WTC11 (cell line): Measurements from ENCODE around the gene SH2D1B. TPM values are rescaled to one million over a fixed set of nuclear protein-coding genes. Genes with fewer than 3 reads are reported as not detected.

Experiments
- ATAC-seq: fragments of 200-7000 bp; cut with Tn5 transposase; 2 replicates; pipeline ENCODE4 v1.10.0; 2021; ENCODE audit warnings: mild to moderate bottlenecking, moderate library complexity
- CTCF ChIA-PET: fragments of 300-600 bp; sonication (Branson Sonifier 250); formaldehyde crosslinking; loops from one replicate; lab custom pipeline; 2021; ENCODE audit warnings: antibody characterized with exemption; lab: Charles Lee
- POLR2A ChIA-PET: fragments of 350-600 bp; sonication (Branson Sonifier 250); formaldehyde crosslinking; loops from one replicate; lab custom pipeline; 2021; ENCODE audit warnings: antibody characterized with exemption; lab: Charles Lee
- DNase-seq: peaks from one replicate; pipeline ENCODE4 v3.0.0; 2021; ENCODE audit warnings: low spot score
- H3K27ac Mint-ChIP-seq: 2 replicates; pipeline ENCODE4 v1.8.0; 2021; ENCODE audit warnings: mixed read lengths
- H3K27me3 Mint-ChIP-seq: 2 replicates; pipeline ENCODE4 v1.8.0; 2021; ENCODE audit warnings: low read depth, mild to moderate bottlenecking, moderate library complexity, mixed read lengths
- H3K36me3 Mint-ChIP-seq: 2 replicates; pipeline ENCODE4 v1.8.0; 2021; ENCODE audit warnings: mixed read lengths
- H3K4me1 Mint-ChIP-seq: 2 replicates; pipeline ENCODE4 v1.8.0; 2022; ENCODE audit warnings: mixed read lengths
- H3K4me3 Mint-ChIP-seq: 2 replicates; pipeline ENCODE4 v1.8.0; 2021; ENCODE audit warnings: mild to moderate bottlenecking, moderate library complexity, mixed read lengths
- H3K9me3 Mint-ChIP-seq: 2 replicates; pipeline ENCODE4 v1.8.0; 2021; ENCODE audit warnings: mixed read lengths
- ATF1 ChIP-seq: sonication (generic); formaldehyde crosslinking; IDR thresholded peaks from 2 replicates; pipeline ENCODE4 v1.8.1; 2023; ENCODE audit warnings: mild to moderate bottlenecking, moderate library complexity, missing genetic modification reagents
- CREM ChIP-seq: sonication (generic); formaldehyde crosslinking; IDR thresholded peaks from 2 replicates; pipeline ENCODE4 v1.8.1; 2022; ENCODE audit warnings: mild to moderate bottlenecking, missing genetic modification reagents, moderate library complexity
- ESRRA ChIP-seq: sonication (generic); formaldehyde crosslinking; IDR thresholded peaks from 2 replicates; pipeline ENCODE4 v1.8.1; 2022; ENCODE audit warnings: mild to moderate bottlenecking, missing genetic modification reagents, borderline replicate concordance
- FOXJ3 ChIP-seq: sonication (generic); formaldehyde crosslinking; IDR thresholded peaks from 2 replicates; pipeline ENCODE4 v1.9.0; 2021; ENCODE audit warnings: missing genetic modification reagents, mild to moderate bottlenecking, borderline replicate concordance
- GABPB1 ChIP-seq: sonication (generic); formaldehyde crosslinking; IDR thresholded peaks from 2 replicates; pipeline ENCODE4 v1.8.1; 2023; ENCODE audit warnings: mild to moderate bottlenecking, missing genetic modification reagents
- NFE2L1 ChIP-seq: sonication (generic); formaldehyde crosslinking; IDR thresholded peaks from 2 replicates; pipeline ENCODE4 v1.8.1; 2023; ENCODE audit warnings: missing genetic modification reagents
- NR2C2 ChIP-seq: sonication (generic); formaldehyde crosslinking; IDR thresholded peaks from 2 replicates; pipeline ENCODE4 v1.8.0; 2022; ENCODE audit warnings: mild to moderate bottlenecking, missing genetic modification reagents
- TCF7 ChIP-seq: sonication (generic); formaldehyde crosslinking; IDR thresholded peaks from 2 replicates; pipeline ENCODE4 v1.8.0; 2022; ENCODE audit warnings: mild to moderate bottlenecking, low read depth, missing genetic modification reagents, moderate library complexity
- TP53 ChIP-seq: sonication (generic); formaldehyde crosslinking; IDR thresholded peaks from 2 replicates; pipeline ENCODE4 v1.8.1; 2023; ENCODE audit warnings: mild to moderate bottlenecking, missing genetic modification reagents
- ZNF219 ChIP-seq: sonication (generic); formaldehyde crosslinking; IDR thresholded peaks from 2 replicates; pipeline ENCODE4 v1.8.0; 2023; ENCODE audit warnings: missing genetic modification reagents, mild to moderate bottlenecking, borderline replicate concordance
- total RNA-seq: library from RNA; stranded (reverse); gene quantifications from 3 replicates; pipeline ENCODE4 v1.2.3, GENCODE V29; 2021
- TF ChIP-seq, protein P1 (sequence below): sonication (generic); formaldehyde crosslinking; IDR thresholded peaks from 2 replicates; pipeline ENCODE4 v1.8.1; 2023; ENCODE audit warnings: mild to moderate bottlenecking, missing genetic modification reagents, moderate library complexity
- TF ChIP-seq, protein P2 (sequence below): sonication (generic); formaldehyde crosslinking; IDR thresholded peaks from 2 replicates; pipeline ENCODE4 v1.8.1; 2022; ENCODE audit warnings: mild to moderate bottlenecking, moderate library complexity, missing genetic modification reagents
- TF ChIP-seq, protein P3 (sequence below): sonication (generic); formaldehyde crosslinking; IDR thresholded peaks from 2 replicates; pipeline ENCODE4 v1.8.1; 2023; ENCODE audit warnings: mild to moderate bottlenecking, missing genetic modification reagents, moderate library complexity
- TF ChIP-seq, protein P4 (sequence below): fragments of 250-450 bp; sonication (Bioruptor Pico); IDR thresholded peaks from 2 replicates; pipeline ENCODE4 v1.8.0; 2021; ENCODE audit warnings: mild to moderate bottlenecking
- TF ChIP-seq, protein P5 (sequence below): sonication (generic); formaldehyde crosslinking; IDR thresholded peaks from 2 replicates; pipeline ENCODE4 v1.8.0; 2022; ENCODE audit warnings: missing genetic modification reagents
- TF ChIP-seq, protein P6 (sequence below): sonication (generic); formaldehyde crosslinking; IDR thresholded peaks from 2 replicates; pipeline ENCODE4 v1.8.1; 2022; ENCODE audit warnings: low read depth, mild to moderate bottlenecking, moderate library complexity, missing genetic modification reagents, borderline replicate concordance
- TF ChIP-seq, protein P7 (sequence below): sonication (generic); formaldehyde crosslinking; IDR thresholded peaks from 2 replicates; pipeline ENCODE4 v1.8.0; 2023; ENCODE audit warnings: mild to moderate bottlenecking, missing genetic modification reagents

The SH2D1B gene
- total RNA-seq, 1 experiment from 2014 or later, result not detected

DNA sequence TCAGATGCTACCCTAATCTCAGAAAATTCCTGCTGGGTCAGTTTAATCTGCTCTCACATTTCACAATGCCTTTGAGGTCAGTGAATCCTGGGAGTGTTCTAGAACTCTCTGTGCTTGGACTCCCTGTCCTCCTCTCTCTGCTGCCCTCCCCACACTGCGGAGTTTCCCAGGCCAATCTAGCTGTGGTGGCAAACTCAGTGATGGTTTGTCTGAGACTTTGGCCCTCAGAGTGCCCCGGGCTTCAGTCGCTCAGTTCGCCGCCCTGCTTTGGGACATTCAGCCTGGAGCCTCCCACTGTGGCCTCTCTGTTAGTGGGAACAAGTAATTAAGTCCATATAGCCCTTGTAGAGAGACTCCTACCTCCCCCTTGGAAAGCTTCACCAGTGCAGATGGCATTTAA lies 23.3 kb downstream of the SH2D1B start:
- ChIA-PET CTCF (interaction anchor here (1.5 to 3.8 kb wide), 4 partner anchors 31 to 365 kb away, joined by 5 to 50 read pairs (median 14); partner anchors contain the start of gene OLFML2B), POLR2A (no interaction called here)
- Mint-ChIP-seq H3K4me3 (no peak overlapping the region), H3K27ac (no peak overlapping the region; the same call in 1 of the 2 replicates), H3K4me1 (peaks cover 28% of the 10 kb centered on the region), H3K36me3 (peaks cover 13% of the 10 kb centered on the region), H3K27me3 (no peaks in the 10 kb centered on the region), H3K9me3 (no peaks in the 10 kb centered on the region)
- no peak; the same call in 1 of the 2 replicates for ATAC-seq
- no peak for TF ChIP-seq NFE2L1
- TF ChIP-seq, protein P1, sequence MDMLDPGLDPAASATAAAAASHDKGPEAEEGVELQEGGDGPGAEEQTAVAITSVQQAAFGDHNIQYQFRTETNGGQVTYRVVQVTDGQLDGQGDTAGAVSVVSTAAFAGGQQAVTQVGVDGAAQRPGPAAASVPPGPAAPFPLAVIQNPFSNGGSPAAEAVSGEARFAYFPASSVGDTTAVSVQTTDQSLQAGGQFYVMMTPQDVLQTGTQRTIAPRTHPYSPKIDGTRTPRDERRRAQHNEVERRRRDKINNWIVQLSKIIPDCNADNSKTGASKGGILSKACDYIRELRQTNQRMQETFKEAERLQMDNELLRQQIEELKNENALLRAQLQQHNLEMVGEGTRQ (CRISPR knock-in tag), result no peak
- TF ChIP-seq, protein P2, sequence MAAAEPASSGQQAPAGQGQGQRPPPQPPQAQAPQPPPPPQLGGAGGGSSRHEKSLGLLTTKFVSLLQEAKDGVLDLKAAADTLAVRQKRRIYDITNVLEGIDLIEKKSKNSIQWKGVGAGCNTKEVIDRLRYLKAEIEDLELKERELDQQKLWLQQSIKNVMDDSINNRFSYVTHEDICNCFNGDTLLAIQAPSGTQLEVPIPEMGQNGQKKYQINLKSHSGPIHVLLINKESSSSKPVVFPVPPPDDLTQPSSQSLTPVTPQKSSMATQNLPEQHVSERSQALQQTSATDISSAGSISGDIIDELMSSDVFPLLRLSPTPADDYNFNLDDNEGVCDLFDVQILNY, result no peak
- TF ChIP-seq, protein P3, sequence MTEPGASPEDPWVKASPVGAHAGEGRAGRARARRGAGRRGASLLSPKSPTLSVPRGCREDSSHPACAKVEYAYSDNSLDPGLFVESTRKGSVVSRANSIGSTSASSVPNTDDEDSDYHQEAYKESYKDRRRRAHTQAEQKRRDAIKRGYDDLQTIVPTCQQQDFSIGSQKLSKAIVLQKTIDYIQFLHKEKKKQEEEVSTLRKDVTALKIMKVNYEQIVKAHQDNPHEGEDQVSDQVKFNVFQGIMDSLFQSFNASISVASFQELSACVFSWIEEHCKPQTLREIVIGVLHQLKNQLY, result no peak
- TF ChIP-seq, protein P4, sequence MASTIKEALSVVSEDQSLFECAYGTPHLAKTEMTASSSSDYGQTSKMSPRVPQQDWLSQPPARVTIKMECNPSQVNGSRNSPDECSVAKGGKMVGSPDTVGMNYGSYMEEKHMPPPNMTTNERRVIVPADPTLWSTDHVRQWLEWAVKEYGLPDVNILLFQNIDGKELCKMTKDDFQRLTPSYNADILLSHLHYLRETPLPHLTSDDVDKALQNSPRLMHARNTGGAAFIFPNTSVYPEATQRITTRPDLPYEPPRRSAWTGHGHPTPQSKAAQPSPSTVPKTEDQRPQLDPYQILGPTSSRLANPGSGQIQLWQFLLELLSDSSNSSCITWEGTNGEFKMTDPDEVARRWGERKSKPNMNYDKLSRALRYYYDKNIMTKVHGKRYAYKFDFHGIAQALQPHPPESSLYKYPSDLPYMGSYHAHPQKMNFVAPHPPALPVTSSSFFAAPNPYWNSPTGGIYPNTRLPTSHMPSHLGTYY (CRISPR knock-in tag), result no peak
- TF ChIP-seq, protein P5, sequence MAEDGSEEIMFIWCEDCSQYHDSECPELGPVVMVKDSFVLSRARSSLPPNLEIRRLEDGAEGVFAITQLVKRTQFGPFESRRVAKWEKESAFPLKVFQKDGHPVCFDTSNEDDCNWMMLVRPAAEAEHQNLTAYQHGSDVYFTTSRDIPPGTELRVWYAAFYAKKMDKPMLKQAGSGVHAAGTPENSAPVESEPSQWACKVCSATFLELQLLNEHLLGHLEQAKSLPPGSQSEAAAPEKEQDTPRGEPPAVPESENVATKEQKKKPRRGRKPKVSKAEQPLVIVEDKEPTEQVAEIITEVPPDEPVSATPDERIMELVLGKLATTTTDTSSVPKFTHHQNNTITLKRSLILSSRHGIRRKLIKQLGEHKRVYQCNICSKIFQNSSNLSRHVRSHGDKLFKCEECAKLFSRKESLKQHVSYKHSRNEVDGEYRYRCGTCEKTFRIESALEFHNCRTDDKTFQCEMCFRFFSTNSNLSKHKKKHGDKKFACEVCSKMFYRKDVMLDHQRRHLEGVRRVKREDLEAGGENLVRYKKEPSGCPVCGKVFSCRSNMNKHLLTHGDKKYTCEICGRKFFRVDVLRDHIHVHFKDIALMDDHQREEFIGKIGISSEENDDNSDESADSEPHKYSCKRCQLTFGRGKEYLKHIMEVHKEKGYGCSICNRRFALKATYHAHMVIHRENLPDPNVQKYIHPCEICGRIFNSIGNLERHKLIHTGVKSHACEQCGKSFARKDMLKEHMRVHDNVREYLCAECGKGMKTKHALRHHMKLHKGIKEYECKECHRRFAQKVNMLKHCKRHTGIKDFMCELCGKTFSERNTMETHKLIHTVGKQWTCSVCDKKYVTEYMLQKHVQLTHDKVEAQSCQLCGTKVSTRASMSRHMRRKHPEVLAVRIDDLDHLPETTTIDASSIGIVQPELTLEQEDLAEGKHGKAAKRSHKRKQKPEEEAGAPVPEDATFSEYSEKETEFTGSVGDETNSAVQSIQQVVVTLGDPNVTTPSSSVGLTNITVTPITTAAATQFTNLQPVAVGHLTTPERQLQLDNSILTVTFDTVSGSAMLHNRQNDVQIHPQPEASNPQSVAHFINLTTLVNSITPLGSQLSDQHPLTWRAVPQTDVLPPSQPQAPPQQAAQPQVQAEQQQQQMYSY, result no peak
- TF ChIP-seq NR2C2 (CRISPR knock-in tag), result no peak
- DNase-seq, result no peak

DNA sequence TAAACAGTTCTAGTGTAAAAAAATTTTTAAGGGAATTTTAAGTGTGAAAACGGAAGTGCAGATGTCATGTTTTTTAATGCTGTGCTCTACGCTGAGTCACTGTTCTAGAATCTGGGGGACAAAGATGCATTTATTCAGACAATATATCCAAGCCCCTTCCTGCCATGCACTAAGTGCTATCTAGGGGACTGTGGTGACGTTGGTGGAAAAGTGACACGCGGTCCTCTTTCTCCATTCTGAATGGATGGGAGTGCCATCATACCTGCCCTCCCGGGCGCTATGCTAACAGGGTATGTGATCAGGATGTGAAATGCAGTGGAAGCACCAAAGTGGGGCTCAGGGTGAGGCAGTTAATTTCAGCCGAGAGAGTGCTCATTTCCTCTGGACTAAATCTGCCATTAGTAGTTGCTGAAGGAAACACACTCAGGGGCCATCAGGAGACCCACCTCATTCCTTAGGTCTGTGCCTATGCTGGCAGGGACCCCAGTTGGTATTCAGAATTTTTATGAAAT lies 23.8 kb downstream of the SH2D1B start:
- no peak for DNase-seq
- no peaks in the 10 kb centered on the region for H3K9me3 Mint-ChIP-seq
- CTCF ChIA-PET, result interaction anchor here (3.8 kb wide), 1 partner anchor 332 kb away, joined by 50 read pairs; no protein-coding TSS in a partner anchor
- H3K4me3 Mint-ChIP-seq, result no peak overlapping the region
- ATAC-seq, result no peak
- no peak overlapping the region for H3K27ac Mint-ChIP-seq
- POLR2A ChIA-PET, result no interaction called here
- peaks cover 28% of the 10 kb centered on the region for H3K4me1 Mint-ChIP-seq
- H3K27me3 Mint-ChIP-seq, result no peaks in the 10 kb centered on the region
- peaks cover 18% of the 10 kb centered on the region for H3K36me3 Mint-ChIP-seq
- TF ChIP-seq ATF1 (CRISPR knock-in tag), result no peak
- no peak for TF ChIP-seq ZNF219 (CRISPR knock-in tag)
- no peak for TF ChIP-seq ESRRA (CRISPR knock-in tag)
- TF ChIP-seq, protein P6, sequence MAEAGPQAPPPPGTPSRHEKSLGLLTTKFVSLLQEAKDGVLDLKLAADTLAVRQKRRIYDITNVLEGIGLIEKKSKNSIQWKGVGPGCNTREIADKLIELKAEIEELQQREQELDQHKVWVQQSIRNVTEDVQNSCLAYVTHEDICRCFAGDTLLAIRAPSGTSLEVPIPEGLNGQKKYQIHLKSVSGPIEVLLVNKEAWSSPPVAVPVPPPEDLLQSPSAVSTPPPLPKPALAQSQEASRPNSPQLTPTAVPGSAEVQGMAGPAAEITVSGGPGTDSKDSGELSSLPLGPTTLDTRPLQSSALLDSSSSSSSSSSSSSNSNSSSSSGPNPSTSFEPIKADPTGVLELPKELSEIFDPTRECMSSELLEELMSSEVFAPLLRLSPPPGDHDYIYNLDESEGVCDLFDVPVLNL (CRISPR knock-in tag), result no peak
- no peak for TF ChIP-seq CREM
- TF ChIP-seq TCF7 (CRISPR knock-in tag), result no peak
- TF ChIP-seq, protein P5, result no peak
- TF ChIP-seq, protein P7, sequence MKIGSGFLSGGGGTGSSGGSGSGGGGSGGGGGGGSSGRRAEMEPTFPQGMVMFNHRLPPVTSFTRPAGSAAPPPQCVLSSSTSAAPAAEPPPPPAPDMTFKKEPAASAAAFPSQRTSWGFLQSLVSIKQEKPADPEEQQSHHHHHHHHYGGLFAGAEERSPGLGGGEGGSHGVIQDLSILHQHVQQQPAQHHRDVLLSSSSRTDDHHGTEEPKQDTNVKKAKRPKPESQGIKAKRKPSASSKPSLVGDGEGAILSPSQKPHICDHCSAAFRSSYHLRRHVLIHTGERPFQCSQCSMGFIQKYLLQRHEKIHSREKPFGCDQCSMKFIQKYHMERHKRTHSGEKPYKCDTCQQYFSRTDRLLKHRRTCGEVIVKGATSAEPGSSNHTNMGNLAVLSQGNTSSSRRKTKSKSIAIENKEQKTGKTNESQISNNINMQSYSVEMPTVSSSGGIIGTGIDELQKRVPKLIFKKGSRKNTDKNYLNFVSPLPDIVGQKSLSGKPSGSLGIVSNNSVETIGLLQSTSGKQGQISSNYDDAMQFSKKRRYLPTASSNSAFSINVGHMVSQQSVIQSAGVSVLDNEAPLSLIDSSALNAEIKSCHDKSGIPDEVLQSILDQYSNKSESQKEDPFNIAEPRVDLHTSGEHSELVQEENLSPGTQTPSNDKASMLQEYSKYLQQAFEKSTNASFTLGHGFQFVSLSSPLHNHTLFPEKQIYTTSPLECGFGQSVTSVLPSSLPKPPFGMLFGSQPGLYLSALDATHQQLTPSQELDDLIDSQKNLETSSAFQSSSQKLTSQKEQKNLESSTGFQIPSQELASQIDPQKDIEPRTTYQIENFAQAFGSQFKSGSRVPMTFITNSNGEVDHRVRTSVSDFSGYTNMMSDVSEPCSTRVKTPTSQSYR (CRISPR knock-in tag), result no peak
- TF ChIP-seq TP53 (CRISPR knock-in tag), result no peak
- no peak for TF ChIP-seq GABPB1 (CRISPR knock-in tag)
- no peak for TF ChIP-seq FOXJ3 (CRISPR knock-in tag)
- TF ChIP-seq, protein P1 (CRISPR knock-in tag), result no peak
